HepG2 (cell line): Measurements from ENCODE around the gene C1orf159. TPM values are rescaled to one million over a fixed set of nuclear protein-coding genes. Genes with fewer than 3 reads are reported as not detected.

Experiments used
- AHDC1 ChIP-seq: sonication (generic); formaldehyde crosslinking; IDR thresholded peaks from 2 replicates; pipeline ENCODE4 v1.5.1; 2020; ENCODE audit warnings: mild to moderate bottlenecking, missing genetic modification reagents, borderline replicate concordance
- GTF2F1 ChIP-seq: fragments of 150-350 bp; IDR thresholded peaks from 2 replicates; pipeline ENCODE4 v1.6.1; 2014; ENCODE audit warnings: low read length
- HMG20B ChIP-seq: conservative IDR thresholded peaks from 2 replicates; pipeline ENCODE4 v1.6.1; 2016; ENCODE audit warnings: missing genetic modification reagents, missing compliant biosample characterization
- HNRNPL ChIP-seq: fragments of 200-400 bp; formaldehyde crosslinking; IDR thresholded peaks from 2 replicates; pipeline ENCODE4 v1.6.1; 2017; ENCODE audit warnings: mild to moderate bottlenecking, low read depth, low read length
- HOXA7 ChIP-seq: sonication (generic); formaldehyde crosslinking; IDR thresholded peaks from 2 replicates; pipeline ENCODE4 v1.8.1; 2022; ENCODE audit warnings: mild to moderate bottlenecking, missing genetic modification reagents, moderate library complexity
- HOXD1 ChIP-seq: sonication (generic); formaldehyde crosslinking; IDR thresholded peaks from 2 replicates; pipeline ENCODE4 v1.5.0; 2020; ENCODE audit warnings: missing genetic modification reagents
- KDM1A ChIP-seq: IDR thresholded peaks from 2 replicates; pipeline ENCODE4 v1.6.1; 2016; ENCODE audit warnings: missing compliant biosample characterization
- RELA ChIP-seq: sonication (generic); formaldehyde crosslinking; IDR thresholded peaks from 2 replicates; pipeline ENCODE4 v1.4.0; 2020; ENCODE audit warnings: missing genetic modification reagents
- TEF ChIP-seq: sonication (generic); formaldehyde crosslinking; IDR thresholded peaks from 2 replicates; pipeline ENCODE4 v1.5.0; 2020; ENCODE audit warnings: missing genetic modification reagents
- ZNF205 ChIP-seq: IDR thresholded peaks from 2 replicates; pipeline ENCODE4 v1.6.1; 2018; ENCODE audit warnings: missing biosample characterization, missing genetic modification reagents
- ZNF547 ChIP-seq: sonication (generic); formaldehyde crosslinking; IDR thresholded peaks from 2 replicates; pipeline ENCODE4 v1.5.1; 2020; ENCODE audit warnings: mild to moderate bottlenecking, missing genetic modification reagents
- ZNF607 ChIP-seq: sonication (generic); formaldehyde crosslinking; IDR thresholded peaks from 2 replicates; pipeline ENCODE4 v1.5.1; 2020; ENCODE audit warnings: missing genetic modification reagents, mild to moderate bottlenecking, borderline replicate concordance
- ZNF652 ChIP-seq: IDR thresholded peaks from 2 replicates; pipeline ENCODE4 v1.6.1; 2016; ENCODE audit warnings: low read depth, borderline replicate concordance
- ZNF710 ChIP-seq: sonication (generic); formaldehyde crosslinking; IDR thresholded peaks from 2 replicates; pipeline ENCODE4 v1.5.0; 2020; ENCODE audit warnings: mild to moderate bottlenecking, missing genetic modification reagents, borderline replicate concordance
- ZNF788 ChIP-seq: sonication (generic); formaldehyde crosslinking; IDR thresholded peaks from 2 replicates; pipeline ENCODE4 v1.5.0; 2020; ENCODE audit warnings: mild to moderate bottlenecking, missing genetic modification reagents, borderline replicate concordance
- ZSCAN25 ChIP-seq: sonication (generic); formaldehyde crosslinking; IDR thresholded peaks from 2 replicates; pipeline ENCODE4 v1.8.0; 2022; ENCODE audit warnings: mild to moderate bottlenecking, missing genetic modification reagents
- ZSCAN9 ChIP-seq: IDR thresholded peaks from 2 replicates; pipeline ENCODE4 v1.6.1; 2016; ENCODE audit warnings: borderline replicate concordance
- polyA plus RNA-seq, 8 experiments: library from polyadenylated mRNA; depleted of rRNA in 3 of 8; stranded (reverse) in 7 of 8; unstranded in 1 of 8; fragments of >200 nt; fragmentation: Illumina TruSeq in 4 of 8; extraction: Trizol in 4 of 8; gene quantifications; 2 replicates each; pipeline versions ENCODE4 v1.2.1 to v1.2.3, GENCODE V29; 2011 to 2016; ENCODE audit warnings: low read depth in 4 of 8, missing spikeins in 1 of 8, mixed read lengths in 1 of 8; ENCODE audit not compliant: insufficient read depth in 1 of 8
- total RNA-seq, 5 experiments: library from RNA; depleted of rRNA; stranded (reverse); fragments of >200 nt; fragmentation: Illumina TruSeq; extraction: Trizol; gene quantifications; 2 replicates each; pipeline ENCODE4 v1.2.3, GENCODE V29; 2016; ENCODE audit warnings: low read depth in 1 of 5
- TF ChIP-seq, protein P1 (sequence below): sonication (generic); formaldehyde crosslinking; IDR thresholded peaks from 2 replicates; pipeline ENCODE4 v1.4.0; 2020; ENCODE audit warnings: missing genetic modification reagents, borderline replicate concordance

Gene C1orf159
- total and polyA plus RNA-seq, 2 of the 13 experiments (the other 11 are each of a cell fraction or from before 2014, with no cell fraction given), result 3.8 to 6.7 TPM

- TF ChIP-seq ZNF710 (peak; percentile 34; the same call in 1 of the 2 replicates), ZNF788 (peak; percentile 74; the same call in 1 of the 2 replicates), ZNF547 (CRISPR knock-in tag) (peak; percentile 84; the same call in 1 of the 2 replicates), HOXD1 (CRISPR knock-in tag) (0 out of 2 replicates have a peak, but pooled peaks have one; percentile 30), ZSCAN25 (peak; percentile 77), HOXA7 (CRISPR knock-in tag) (no peak), HNRNPL (peak; percentile 82), ZNF205 (CRISPR knock-in tag) (no peak), ZNF607 (CRISPR knock-in tag) (peak; percentile 64; the same call in 1 of the 2 replicates), HMG20B (CRISPR knock-in tag) (no peak), KDM1A (CRISPR knock-in tag) (no peak), RELA (CRISPR knock-in tag) (no peak), ZNF652 (CRISPR knock-in tag) (no peak), GTF2F1 (no peak), ZSCAN9 (CRISPR knock-in tag) (no peak; the same call in 1 of the 2 replicates), TEF (no peak), AHDC1 (CRISPR knock-in tag) (no peak)
- TF ChIP-seq, protein P1, sequence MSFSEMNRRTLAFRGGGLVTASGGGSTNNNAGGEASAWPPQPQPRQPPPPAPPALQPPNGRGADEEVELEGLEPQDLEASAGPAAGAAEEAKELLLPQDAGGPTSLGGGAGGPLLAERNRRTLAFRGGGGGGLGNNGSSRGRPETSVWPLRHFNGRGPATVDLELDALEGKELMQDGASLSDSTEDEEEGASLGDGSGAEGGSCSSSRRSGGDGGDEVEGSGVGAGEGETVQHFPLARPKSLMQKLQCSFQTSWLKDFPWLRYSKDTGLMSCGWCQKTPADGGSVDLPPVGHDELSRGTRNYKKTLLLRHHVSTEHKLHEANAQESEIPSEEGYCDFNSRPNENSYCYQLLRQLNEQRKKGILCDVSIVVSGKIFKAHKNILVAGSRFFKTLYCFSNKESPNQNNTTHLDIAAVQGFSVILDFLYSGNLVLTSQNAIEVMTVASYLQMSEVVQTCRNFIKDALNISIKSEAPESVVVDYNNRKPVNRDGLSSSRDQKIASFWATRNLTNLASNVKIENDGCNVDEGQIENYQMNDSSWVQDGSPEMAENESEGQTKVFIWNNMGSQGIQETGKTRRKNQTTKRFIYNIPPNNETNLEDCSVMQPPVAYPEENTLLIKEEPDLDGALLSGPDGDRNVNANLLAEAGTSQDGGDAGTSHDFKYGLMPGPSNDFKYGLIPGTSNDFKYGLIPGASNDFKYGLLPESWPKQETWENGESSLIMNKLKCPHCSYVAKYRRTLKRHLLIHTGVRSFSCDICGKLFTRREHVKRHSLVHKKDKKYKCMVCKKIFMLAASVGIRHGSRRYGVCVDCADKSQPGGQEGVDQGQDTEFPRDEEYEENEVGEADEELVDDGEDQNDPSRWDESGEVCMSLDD, result no peak
These were observed 51.7 kb downstream of the C1orf159 start (continued) for GRCh38 chr1:1063945-1064831.
